Measurements from ENCODE around the gene PDGFD.

DNA sequence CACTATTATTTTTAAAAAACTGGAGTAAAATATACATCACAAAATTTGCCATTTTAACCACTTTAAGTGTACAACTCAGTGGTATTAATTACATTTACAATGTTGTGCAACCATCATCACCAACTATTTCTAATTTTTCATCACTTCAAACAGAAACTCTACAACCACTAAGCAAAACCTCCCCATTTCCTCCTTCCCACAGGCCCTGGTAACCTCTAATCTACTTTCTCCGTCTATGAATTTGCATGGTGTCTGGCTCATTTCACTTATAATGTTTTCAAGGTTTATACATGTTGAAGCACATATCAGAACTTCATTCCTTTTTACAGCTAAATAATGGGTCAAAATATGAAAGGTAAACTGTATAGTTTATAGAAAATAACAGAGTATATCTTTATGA, 103.1 kb downstream of the PDGFD start:
- no peak for TF ChIP-seq POLR2A (IDR thresholded peaks at IDR 0.05; ENCODE audit: low read depth, low read length)
- no peak for TF ChIP-seq TAF1 (IDR thresholded peaks at IDR 0.05; ENCODE audit: borderline replicate concordance, low read depth, low read length)

All from GM12892 (cell line).